GM15510 (cell line): ENCODE data around the gene ATRNL1.

Experiments used
- POLR2A ChIP-seq: IDR thresholded peaks from 3 replicates; pipeline ENCODE4 v1.6.1; 2011; ENCODE audit warnings: borderline replicate concordance; ENCODE audit not compliant: insufficient read length; ENCODE audit errors: extremely low read depth

ATRNL1 gene

DNA sequence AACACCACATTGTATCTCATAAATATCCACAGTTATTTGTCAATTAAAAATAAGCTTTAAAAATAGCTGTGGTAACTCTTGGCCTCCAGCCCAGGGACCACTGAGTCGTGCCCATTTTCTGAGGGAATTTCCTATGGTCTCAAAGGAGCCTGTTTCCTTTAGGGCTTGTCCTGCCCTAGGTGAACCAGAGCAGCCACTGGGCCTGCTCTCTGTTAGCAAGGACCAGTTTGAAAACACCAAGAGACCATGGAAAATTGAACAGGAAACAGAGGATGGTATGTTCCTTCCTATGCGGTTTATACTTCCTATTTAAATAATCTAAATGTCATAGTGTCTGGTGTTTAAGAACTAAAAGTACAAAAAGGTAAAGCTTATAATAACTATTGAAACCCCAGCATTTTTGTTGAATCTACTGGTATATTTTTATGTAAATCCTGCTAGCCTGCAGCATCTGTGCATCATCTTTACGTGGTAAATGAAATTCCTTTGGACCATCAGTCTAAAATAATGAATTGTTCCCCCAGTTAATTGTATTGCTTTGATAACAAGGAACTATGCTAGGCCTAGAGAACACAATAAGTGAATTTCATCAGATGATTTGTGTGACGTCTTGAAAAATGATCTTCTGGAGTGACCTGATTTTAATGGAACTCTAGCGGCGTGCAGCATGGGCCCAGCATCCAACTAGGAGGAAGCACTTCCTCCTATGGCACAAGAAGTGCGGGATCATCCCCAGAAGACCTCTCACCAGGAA lies 846.1 kb downstream of the ATRNL1 start:
- no peak for TF ChIP-seq POLR2A

DNA sequence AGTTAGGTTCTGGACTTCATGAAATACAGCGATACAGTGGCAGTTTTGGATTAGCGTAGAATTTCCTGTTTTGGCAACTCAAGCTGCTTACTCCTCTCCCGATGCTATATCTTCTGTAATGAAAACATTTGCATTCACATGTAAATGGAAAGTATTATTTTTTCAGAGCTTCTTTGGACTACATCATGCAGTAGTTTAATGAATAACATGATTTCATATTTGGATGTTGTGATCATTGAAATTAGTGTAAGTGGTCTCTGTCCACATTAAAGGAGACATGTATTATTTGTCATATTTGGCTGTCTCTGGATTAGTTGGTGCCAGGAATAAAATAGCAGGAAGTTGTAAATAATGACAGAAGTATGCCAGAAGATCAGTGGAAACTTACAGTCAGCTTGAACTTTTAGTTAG lies 848.2 kb downstream of the ATRNL1 start:
- no peak for TF ChIP-seq POLR2A

DNA sequence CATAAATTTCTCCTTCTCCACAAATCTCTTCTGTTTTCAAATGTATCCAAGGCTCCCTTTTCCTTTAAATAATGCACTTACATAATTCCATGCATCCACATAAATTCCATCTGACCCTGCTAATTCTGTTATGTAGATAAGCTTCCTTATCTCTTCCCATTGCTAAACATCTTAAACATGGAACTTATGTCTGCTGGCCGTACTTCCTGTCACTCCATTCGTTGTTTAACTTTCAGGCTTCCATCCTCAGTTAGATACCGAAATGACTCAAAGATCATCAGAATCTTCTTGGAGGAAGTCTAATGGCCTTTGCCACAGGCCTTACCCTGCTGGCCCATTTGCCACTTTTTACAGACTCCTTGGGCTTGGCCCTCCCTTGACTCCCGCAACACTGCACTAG lies 848.9 kb downstream of the ATRNL1 start:
- no peak for TF ChIP-seq POLR2A

DNA sequence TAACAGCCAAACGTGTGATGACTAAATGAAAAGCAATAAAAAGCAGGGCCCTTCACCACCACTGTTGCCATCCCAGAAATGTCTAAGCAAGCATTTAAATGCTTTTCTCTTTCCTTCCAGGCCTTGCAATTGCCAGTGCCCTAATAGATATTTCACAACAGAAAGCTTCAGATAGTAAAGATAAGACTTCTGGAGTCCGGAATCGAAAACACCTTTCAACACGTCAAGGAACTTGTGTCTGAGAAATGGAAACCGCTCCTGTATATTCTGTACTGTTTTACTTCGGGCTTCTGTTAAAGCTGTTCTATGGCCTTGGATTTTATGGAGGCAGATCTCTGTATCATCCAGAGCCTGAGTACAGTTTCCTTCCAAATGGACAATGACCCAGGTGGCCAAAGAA lies 851.4 kb downstream of the ATRNL1 start:
- TF ChIP-seq POLR2A = no peak

DNA sequence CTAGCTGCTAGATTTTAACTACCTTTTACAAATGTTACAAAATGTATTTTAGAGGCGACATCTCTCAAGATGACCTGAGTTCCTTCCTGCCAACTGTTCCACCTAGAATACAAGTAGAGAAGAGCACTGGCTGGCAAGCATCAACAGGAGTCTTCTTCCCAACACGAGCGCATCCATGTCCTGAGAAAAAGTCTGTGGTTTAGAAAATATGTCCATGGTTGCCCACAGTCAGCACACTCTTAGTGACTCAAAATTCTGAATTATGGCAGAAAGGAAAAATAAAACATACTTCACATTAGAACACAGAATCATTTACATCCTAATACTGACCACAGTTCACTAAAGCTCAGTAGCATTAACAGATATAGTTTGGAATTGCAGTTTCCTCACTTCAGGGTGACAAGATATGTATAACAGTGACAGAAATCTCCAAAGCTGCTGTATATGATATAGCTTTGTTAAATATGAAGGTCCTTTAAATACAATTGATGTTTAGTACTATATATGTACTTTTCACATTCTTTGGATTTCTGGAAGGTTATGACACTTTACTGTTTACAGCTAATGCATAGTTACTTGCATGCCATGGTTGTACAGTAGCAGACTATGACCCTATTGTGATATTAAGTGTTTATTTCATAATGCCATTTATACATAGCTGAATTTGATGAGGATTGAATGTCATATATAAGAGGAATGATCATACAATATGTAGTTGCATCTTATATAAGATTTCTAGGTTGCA lies 852.7 kb downstream of the ATRNL1 start:
- TF ChIP-seq POLR2A = no peak

DNA sequence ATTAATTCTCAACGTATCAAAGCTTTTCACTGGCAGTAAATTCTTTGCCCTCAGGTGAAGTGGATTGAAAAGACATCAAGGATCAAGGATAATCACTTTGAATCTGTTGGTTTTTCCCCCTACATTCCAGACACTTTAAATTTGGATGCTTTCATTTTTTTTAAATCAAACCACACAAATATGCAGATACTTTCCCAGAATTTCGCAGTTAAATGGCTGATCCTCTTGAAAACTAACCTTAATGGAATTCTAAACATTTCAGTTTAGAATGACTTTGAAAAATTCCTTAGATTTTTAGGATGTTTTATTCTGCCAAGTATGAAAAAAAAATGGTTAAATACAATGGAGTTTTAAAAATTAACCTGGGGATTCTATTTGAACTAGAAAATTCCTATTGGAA lies 853.9 kb downstream of the ATRNL1 start:
- no peak for TF ChIP-seq POLR2A

DNA sequence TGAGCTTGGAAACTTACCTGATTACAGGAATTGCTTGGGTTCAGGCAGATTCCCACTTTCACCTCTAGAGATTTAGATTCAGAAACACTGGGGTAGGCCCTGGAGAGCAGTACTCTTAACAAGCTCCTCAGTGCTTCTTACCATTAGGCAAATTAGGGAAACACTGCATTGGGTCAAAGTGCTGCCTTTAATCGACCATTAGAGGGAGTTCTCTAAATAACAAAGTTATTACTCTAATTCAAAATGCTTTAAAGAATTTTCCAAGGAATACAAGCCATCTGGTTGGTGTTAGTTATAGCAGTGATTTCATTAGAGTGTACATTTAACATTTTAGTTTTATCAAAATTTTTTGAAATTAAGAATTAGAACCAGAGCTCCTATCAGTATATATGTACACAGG lies 855.3 kb downstream of the ATRNL1 start:
- TF ChIP-seq POLR2A = no peak

DNA sequence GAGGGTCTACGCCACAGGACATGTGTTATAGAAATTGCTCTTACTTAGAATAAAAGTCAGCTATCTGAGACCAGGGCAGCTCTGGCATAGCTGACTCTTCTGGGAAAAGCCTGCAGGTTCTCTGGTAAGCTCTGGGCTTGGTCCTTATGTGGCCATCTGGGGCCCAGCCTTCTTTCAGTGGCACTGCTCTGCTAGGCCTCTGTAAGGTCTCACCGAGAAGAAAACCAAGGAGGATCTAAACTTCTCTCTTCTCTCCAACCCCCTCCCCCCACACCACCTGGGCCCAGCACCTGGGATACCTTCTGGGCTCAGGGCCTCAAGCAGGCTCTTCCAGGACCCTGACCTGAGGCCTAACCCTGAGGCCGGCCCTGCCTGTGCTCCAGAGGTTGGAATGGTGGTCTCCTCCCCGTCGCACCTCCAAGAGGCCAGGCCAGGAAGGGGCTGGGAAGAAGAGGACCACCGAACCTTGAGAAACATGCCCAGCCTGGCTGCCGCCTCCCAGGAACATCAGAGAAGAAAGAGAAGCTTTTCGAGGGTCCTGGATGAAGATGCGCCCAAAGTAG lies 856.2 kb downstream of the ATRNL1 start:
- no peak for TF ChIP-seq POLR2A

DNA sequence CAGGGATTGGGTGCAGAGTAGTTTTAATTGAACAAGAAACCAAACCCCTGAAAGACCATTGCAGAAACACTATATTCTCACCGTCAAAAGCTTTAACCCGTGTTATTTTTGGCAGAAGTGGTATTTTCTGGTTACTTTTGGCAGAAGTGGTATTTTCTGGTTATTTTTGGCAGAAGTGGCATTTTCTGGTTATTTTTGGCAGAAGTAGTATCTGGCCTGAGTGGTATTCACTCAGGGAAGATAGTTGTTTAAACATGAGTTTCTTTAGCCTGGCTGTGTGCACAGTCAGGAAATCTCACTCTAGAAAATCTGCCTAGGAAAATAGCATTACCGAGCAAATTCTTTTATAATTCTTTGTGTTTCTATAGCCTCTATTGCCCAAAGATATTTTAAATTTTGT lies 857.2 kb downstream of the ATRNL1 start:
- TF ChIP-seq POLR2A = no peak

DNA sequence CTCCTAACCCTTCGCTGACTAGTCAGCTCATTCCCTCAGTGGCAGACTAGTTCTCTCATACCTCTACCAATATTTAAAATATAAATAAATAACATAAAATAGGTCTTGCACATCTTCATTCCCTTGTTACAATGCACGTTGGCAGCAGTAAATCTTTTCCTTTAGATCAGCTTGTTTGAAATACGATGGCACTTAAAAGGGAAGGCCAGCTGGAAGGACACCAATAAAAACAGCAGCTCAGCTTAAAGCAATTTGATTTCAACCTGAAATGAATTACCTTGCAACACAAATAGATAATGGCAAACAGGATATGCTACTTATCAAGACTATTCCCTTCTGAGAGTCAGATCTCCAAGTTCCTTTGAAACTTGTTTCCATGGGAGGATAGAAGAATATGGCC lies 858.1 kb downstream of the ATRNL1 start:
- TF ChIP-seq POLR2A = no peak

DNA sequence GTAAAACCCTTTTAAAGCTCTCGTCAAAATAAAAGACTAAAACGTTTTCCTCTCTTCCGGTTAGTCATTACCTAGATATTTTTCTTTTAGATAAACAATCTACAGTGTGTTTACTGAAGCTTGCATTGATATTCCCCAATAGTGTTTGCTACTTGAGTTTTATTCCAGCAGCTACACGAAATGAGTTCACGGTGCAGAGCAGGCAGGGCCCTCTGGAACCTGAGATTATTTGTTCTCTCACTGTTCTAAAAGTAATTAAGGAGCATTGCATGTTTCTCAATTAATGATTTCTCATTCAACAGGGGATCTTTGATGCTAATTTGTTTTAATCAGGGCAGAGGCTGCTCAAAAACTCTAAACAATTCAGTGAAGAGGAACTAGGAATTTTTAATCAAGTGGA lies 860.1 kb downstream of the ATRNL1 start:
- TF ChIP-seq POLR2A = no peak

DNA sequence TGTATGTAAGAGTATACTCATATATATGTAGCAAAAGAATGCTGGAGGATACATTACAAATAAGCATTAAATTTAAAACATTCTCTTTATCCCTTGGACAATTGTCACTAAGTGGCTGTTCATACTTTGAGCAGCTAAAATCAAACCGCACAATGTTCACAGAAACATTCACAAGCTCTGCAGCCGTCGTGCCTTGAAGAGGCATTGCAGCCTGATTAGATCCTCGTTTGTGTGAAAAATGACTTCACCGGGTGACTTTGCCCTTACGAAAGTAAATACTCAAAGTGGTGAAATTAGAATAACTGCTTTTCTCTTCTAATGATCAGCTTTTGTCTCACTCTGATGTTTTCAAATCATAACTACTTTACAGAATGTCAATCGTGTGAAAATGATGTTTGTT lies 860.8 kb downstream of the ATRNL1 start:
- TF ChIP-seq POLR2A = no peak

DNA sequence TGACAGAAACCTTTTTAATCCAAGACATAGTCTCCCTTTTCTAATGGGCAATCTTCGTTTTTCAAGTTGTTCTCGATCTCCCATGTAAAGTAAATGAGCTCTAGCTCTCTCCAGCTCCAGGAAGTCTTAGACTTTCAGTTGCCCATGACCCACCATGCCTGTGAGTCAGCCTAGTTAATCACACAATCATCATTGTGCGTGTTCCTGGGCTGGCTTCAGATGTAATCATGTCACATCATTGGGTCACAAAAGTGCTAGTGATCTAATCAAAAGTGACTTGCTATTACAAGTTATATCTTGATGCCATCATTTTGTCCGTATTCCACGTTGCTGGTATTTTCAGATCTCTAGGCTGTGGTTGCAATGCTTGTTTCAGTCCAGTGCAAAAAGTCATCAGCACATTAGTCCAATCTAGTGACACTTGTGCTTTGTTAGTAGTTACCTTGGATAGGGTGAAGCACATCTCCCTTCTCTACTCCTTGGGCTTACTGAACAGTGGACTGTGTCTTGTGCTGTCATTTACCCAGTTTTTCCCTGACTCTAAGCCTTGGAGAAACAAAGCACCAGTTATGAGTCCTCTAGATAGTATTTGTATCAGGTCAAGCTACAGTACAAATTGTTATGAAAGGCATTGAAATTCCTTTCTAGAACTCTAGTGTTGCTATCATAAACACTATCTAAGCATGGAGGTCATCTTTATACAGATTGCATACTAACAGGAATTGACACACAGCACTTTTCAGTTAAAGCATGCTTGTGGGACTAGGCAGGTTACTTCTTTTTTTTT lies 863.3 kb downstream of the ATRNL1 start:
- TF ChIP-seq POLR2A = no peak

DNA sequence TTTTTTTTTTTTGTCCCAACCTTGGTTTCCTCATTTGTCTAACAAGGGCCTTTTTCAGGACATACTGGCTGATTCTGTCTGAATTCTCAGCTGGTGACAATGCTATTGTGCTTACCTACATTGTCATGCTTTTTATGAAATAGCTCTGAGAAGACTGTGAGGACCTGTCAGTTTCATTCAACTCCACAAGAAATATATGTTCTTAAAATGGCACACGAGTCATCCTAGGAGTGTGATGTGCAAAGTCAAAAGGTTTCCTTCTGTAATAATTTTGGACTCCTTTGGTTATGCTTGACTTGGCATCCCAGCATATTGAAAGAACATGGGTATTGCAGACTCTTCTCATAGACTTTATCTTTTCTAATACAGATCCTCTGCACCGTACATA lies 863.8 kb downstream of the ATRNL1 start:
- no peak for TF ChIP-seq POLR2A
